ENCODE measurements around the gene PPP1R1C. TPM values are rescaled to one million over a fixed set of nuclear protein-coding genes. Genes with fewer than 3 reads are reported as not detected.

The PPP1R1C gene
- total RNA-seq, 2 donors from 2014 or later, result 7.3 TPM; not detected in 1

- ATAC-seq (no peak), DNase-seq (no peak)
- 88 to 91% methylated on average over 8 of the region's 8 CpGs for WGBS, 2 donors
- intact Hi-C loops (cut with DNase I), result no loop called here
- Histone ChIP-seq H3K36me3 (replicated peaks in 1 of 2; ENCODE audit: insufficient read depth in 1 of 2, low read depth in 2 of 2) (no peaks in the 10 kb centered on the region), H3K27ac (no peak overlapping the region), H3K9me3 (no peaks in the 10 kb centered on the region), H3K4me1 (peaks cover 12% of the 10 kb centered on the region), H3K4me3 (no peak overlapping the region), H3K27me3 (no peaks in the 10 kb centered on the region)
- TF ChIP-seq POLR2A (IDR thresholded peaks at IDR 0.05) (no peak), CTCF (IDR thresholded peaks at IDR 0.05) (no peak)
Observed at GRCh38 chr2:181944914-181945291, 40.8 kb upstream of the PPP1R1C start.

- intact Hi-C loops (cut with DNase I), result no loop called here
- Histone ChIP-seq H3K27ac (no peak overlapping the region), H3K36me3 (replicated peaks in 1 of 2; ENCODE audit: insufficient read depth in 1 of 2, low read depth in 2 of 2) (no peaks in the 10 kb centered on the region), H3K9me3 (no peaks in the 10 kb centered on the region), H3K27me3 (no peaks in the 10 kb centered on the region), H3K4me3 (no peak overlapping the region), H3K4me1 (peaks cover 12% of the 10 kb centered on the region)
- WGBS, 2 donors, result 78 to 79% methylated on average over 1 of the region's 1 CpG
- no peak for DNase-seq
- ATAC-seq, result no peak
- no peak for TF ChIP-seq POLR2A (IDR thresholded peaks at IDR 0.05)
- TF ChIP-seq CTCF (IDR thresholded peaks at IDR 0.05), result no peak
Observed at GRCh38 chr2:181946444-181947127, 39.1 kb upstream of the PPP1R1C start.

GRCh38 chr2:181947273-181947672, 38.4 kb upstream of the PPP1R1C start:
- no peaks in the 10 kb centered on the region for H3K9me3 ChIP-seq
- H3K36me3 ChIP-seq (replicated peaks in 1 of 2; ENCODE audit: insufficient read depth in 1 of 2, low read depth in 2 of 2), result no peaks in the 10 kb centered on the region
- TF ChIP-seq CTCF (IDR thresholded peaks at IDR 0.05), result no peak
- no peak for TF ChIP-seq POLR2A (IDR thresholded peaks at IDR 0.05)
- ATAC-seq (no peak), DNase-seq (no peak)
- H3K27ac ChIP-seq, result no peak overlapping the region
- H3K4me1 ChIP-seq, result peaks cover 12% of the 10 kb centered on the region
- intact Hi-C loops (cut with DNase I), result no loop called here
- H3K4me3 ChIP-seq, result no peak overlapping the region
- H3K27me3 ChIP-seq, result no peaks in the 10 kb centered on the region

- no peaks in the 10 kb centered on the region for H3K9me3 ChIP-seq
- intact Hi-C loops (cut with DNase I), result no loop called here
- H3K27me3 ChIP-seq, result no peaks in the 10 kb centered on the region
- no peak overlapping the region for H3K4me3 ChIP-seq
- DNase-seq (no peak), ATAC-seq (no peak)
- 87% methylated on average over 2 of the region's 2 CpGs for WGBS, 2 donors
- TF ChIP-seq POLR2A (IDR thresholded peaks at IDR 0.05) (no peak), CTCF (IDR thresholded peaks at IDR 0.05) (no peak)
- H3K4me1 ChIP-seq, result peaks cover 9% of the 10 kb centered on the region
- no peak overlapping the region for H3K27ac ChIP-seq
- H3K36me3 ChIP-seq (replicated peaks in 1 of 2; ENCODE audit: insufficient read depth in 1 of 2, low read depth in 2 of 2), result no peaks in the 10 kb centered on the region
Observed at GRCh38 chr2:181948227-181948626, 37.4 kb upstream of the PPP1R1C start.

GRCh38 chr2:181949047-181949446, 36.6 kb upstream of the PPP1R1C start:
- Histone ChIP-seq H3K36me3 (replicated peaks in 1 of 2; ENCODE audit: insufficient read depth in 1 of 2, low read depth in 2 of 2) (no peaks in the 10 kb centered on the region), H3K27me3 (no peaks in the 10 kb centered on the region), H3K27ac (no peak overlapping the region), H3K9me3 (no peaks in the 10 kb centered on the region), H3K4me1 (peaks cover 3% of the 10 kb centered on the region), H3K4me3 (no peak overlapping the region)
- intact Hi-C loops (cut with DNase I), result no loop called here
- TF ChIP-seq POLR2A (IDR thresholded peaks at IDR 0.05), result no peak
- TF ChIP-seq CTCF (IDR thresholded peaks at IDR 0.05), result no peak
- ATAC-seq (no peak), DNase-seq (no peak)
